ENCODE results near the gene STX18. TPM values are rescaled to one million over a fixed set of nuclear protein-coding genes. Genes with fewer than 3 reads are reported as not detected.

STX18 gene
- total and polyA plus RNA-seq, 10 of the 15 experiments (the other 5 are each of a cell fraction or from before 2014, with no cell fraction given), result 8.2 to 46.6 (median 31.1) TPM

GRCh38 chr4:4427886-4428285 is 114.0 kb downstream of the STX18 start:
- H3K4me1 ChIP-seq (ENCODE audit: control insufficient read depth, insufficient read depth, low read length), result no peaks in the 10 kb centered on the region
- H4K20me1 ChIP-seq (ENCODE audit: control insufficient read depth, insufficient read depth), result no peaks in the 10 kb centered on the region
- no peak overlapping the region for H3K4me3 ChIP-seq
- DNase-seq (ENCODE audit: low read depth, low spot score) (no peak), ATAC-seq (no peak), FAIRE-seq (no peak)
- ChIA-PET POLR2A (no interaction called here), RAD21 (ENCODE audit: unreplicated experiment) (no interaction called here), CTCF (no interaction called here), SMC1A (ENCODE audit: uncharacterized antibody, unreplicated experiment) (no interaction called here)
- WGBS (ENCODE audit: insufficient coverage, insufficient replicate concordance, low lambda C conversion rate, missing lambda C conversion rate), result 84% methylated on average over 5 of the region's 5 CpGs
- no peak for TF ChIP-seq HDGF (IDR thresholded peaks at IDR 0.05)
- no peak for TF ChIP-seq NR2C1 (IDR thresholded peaks at IDR 0.05)
- TF ChIP-seq RELB (IDR thresholded peaks at IDR 0.05; ENCODE audit: low read depth), result no peak
- no peak for TF ChIP-seq ASH2L (IDR thresholded peaks at IDR 0.05; ENCODE audit: borderline replicate concordance, low read depth)
- no peak for TF ChIP-seq SREBF2 (IDR thresholded peaks at IDR 0.05; ENCODE audit: low read length)
- no peak for TF ChIP-seq RUNX3 (IDR thresholded peaks at IDR 0.05; ENCODE audit: low read length)
- no peak for TF ChIP-seq ZZZ3 (IDR thresholded peaks at IDR 0.05; ENCODE audit: control insufficient read depth, insufficient read length, low read depth)
- TF ChIP-seq KLF5 (IDR thresholded peaks at IDR 0.05; ENCODE audit: partially characterized antibody), result no peak
- TF ChIP-seq WRNIP1 (IDR thresholded peaks at IDR 0.05; ENCODE audit: borderline replicate concordance, low read depth, low read length), result no peak
- no peak for TF ChIP-seq DPF2 (IDR thresholded peaks at IDR 0.05)
- no peak for TF ChIP-seq YBX1 (IDR thresholded peaks at IDR 0.05)
- TF ChIP-seq, protein P1, sequence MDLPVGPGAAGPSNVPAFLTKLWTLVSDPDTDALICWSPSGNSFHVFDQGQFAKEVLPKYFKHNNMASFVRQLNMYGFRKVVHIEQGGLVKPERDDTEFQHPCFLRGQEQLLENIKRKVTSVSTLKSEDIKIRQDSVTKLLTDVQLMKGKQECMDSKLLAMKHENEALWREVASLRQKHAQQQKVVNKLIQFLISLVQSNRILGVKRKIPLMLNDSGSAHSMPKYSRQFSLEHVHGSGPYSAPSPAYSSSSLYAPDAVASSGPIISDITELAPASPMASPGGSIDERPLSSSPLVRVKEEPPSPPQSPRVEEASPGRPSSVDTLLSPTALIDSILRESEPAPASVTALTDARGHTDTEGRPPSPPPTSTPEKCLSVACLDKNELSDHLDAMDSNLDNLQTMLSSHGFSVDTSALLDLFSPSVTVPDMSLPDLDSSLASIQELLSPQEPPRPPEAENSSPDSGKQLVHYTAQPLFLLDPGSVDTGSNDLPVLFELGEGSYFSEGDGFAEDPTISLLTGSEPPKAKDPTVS (IDR thresholded peaks at IDR 0.05; ENCODE audit: low read depth, low read length), result no peak
- H3K79me2 ChIP-seq (ENCODE audit: control insufficient read depth, insufficient read depth, low read length), result no peaks in the 10 kb centered on the region
- no TSS peak for BruUV-seq (replicated peaks)
- no peak overlapping the region for H2AFZ ChIP-seq (ENCODE audit: control insufficient read depth, low read depth, low read length)
- in situ Hi-C loops (cut with MboI), result no loop called here
- no peak overlapping the region for H3K9ac ChIP-seq (ENCODE audit: control insufficient read depth, insufficient read depth, low read length)
- intact Hi-C loops (cut with micrococcal nuclease; ENCODE audit: unreplicated experiment), result no loop called here
- no peak overlapping the region for H3K27ac ChIP-seq (ENCODE audit: control insufficient read depth, insufficient read depth)
- H3K9me3 ChIP-seq (replicated peaks; ENCODE audit: control insufficient read depth, insufficient read depth, low read length), result no peaks in the 10 kb centered on the region
- no peak overlapping the region for H3K4me2 ChIP-seq (ENCODE audit: control insufficient read depth, insufficient read depth)
- H3K36me3 ChIP-seq (ENCODE audit: control insufficient read depth in 2 of 2, insufficient read depth in 2 of 2, low read length in 1 of 2), result peaks cover 6 to 9% of the 10 kb centered on the region in 2 experiments; a peak in 3 of 4 replicates
- no peaks in the 10 kb centered on the region for H3K27me3 ChIP-seq (replicated peaks in 1 of 2; ENCODE audit: control insufficient read depth in 2 of 2, insufficient read depth in 2 of 2, low read length in 1 of 2)
